HG02623 (cell line): Measurements from ENCODE around the gene TSSK6.

ENCODE experiments used
- ATAC-seq: cut with Tn5 transposase; IDR thresholded peaks from one replicate; pipeline ENCODE4 v1.9.1; 2021; ENCODE audit warnings: moderate library complexity; ENCODE audit not compliant: unreplicated experiment

The TSSK6 gene

DNA sequence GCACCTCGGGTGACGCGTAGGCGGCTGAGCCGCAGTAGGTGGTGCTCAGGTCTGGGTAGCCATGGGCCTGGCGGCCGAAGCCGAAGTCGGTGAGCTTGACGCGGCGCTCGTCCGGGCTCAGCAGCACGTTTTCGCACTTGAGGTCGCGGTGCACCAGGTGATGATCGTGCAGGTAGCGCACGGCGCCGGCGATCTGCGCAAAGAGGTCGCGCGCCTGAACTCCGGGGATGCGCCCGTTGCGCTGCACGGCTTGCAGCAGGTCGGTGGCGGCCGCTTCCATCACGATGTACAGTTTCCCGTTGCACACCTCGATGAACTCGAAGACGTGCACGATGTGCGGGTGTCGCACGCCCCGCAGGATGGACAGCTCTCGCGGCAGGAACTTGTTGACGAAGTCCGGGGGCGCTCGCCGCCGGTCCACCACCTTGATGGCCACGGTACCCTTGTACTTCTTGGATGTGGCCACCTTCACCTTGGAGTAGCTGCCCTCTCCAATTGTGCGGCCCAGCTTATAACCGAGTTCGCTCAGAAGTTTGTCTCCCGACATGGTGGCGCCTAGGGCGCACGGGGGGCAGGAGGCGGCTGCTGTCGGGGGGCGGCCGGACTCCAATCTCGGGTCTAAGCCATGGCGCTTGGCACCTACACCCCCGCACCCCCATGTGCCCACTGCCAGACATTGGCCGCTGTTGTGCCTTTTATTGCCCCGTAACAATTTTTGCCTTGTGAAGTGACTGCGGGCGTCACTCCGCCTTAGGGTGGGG, at the start of gene TSSK6:
Gene TSSK6, minus strand, starts transcription at position 668 of the 761 bp plus-strand sequence. Its CDS starts 121 bp downstream, at position 547.
- no peak for ATAC-seq

DNA sequence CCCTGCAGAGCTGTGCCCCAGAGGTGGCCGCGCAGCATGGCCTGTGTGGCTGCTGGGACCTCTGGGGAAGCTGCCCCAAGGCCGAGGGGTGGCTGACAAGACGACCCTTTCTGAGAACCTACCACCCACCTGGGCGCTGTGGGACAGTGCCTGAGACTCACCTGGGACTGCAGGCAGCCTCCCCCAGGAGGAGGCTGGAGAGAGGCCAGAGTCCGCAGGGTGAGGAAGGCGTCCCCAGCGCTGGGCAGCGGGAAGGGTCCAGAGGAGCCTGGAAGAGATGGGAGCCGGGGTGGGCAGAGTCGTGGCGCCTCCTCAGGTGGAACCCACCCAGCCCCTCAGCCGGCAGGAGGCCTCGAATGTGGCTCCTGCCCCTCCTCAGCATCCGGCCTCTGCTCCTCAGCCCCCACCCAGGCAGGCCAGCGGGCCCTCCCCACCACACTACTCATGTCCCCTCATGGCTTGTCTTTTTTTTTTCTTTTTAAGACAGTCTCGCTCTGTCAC, 48.0 kb upstream of the TSSK6 start:
- no peak for ATAC-seq

DNA sequence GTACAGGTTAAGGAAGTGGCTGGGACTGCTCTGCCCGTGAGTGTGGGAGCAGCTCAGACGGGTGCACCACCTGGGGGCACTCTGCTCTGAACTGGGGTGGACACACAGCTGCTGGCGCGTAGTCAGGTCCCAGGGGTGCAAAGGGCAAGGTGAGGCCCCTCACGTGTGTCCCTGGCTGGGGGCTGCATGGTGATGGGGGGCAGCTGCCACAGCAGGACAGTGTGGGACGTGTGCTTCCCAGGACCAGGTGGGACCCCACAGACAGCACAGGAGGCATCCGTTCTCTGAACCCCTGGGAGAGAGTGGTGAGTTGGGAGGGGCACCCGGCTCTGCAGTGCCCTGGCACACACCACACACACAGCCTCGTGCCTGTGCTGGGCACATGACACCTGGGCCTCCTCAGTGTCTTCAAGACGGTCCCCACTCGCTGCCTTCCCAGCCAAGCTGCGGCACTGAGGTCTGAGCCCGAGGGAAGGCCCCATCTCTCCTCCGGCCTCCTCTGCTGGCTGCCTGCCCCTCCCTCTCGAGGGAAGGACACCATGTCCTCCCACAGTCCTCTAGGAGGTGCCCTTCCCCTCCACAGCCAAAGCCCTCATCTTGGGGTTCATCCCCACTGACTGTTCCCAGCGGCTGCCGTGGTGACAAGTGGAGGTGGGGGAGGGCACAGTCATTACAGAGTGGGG, 47.5 kb upstream of the TSSK6 start:
- no peak for ATAC-seq

DNA sequence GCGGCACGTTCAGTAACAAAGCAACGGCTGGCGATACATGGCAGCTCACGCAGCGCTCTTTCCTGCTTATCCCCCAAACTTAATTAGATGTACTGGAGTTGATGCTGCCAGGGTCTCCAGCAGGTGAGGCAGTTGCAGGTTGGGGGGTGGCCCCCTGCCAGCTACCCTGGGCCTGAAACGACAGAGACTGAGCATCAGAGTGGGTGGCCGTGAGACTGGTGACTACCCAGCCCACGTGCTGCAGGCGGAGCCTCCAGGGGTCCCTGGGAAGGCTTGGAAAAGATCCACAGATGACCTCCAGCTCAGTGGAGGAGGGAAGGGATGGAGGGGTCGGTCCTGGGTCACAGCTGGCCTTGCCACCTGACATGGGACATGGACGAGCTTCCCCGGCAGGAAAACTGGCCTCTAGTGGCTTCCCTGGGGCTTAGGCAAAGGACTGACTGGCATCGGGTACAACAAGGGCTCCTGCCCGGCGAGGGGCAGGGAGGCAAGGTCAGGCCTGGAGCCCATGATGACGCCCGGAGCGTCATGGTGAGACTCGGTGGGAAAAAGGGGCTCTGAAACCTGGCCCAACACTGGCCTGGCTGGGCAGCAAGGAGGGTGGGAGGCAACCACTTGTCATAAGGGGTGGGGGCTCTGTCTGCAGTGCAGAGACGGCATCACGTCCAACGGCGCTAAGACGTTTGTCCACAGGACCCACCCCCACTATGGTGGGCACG, 46.8 kb upstream of the TSSK6 start:
- no peak for ATAC-seq

DNA sequence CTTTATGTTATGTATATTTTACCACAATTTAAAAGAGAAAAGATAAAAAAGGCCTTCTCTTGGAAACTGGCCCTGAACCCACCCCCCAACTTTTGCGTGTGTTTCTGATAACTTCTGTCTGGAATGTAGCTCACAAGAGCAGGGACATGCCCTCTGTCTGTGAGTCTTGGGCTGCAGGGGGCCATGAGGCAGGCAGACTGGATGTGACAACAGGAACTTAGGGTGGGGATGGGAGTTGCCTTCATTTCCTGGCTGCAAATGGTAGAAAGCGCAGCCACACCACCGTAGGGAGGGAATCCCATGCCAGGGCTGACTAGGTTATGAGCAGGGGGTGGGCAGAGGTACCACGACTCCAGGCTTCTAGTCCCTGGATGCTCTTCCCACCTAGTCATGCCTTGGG, 44.6 kb upstream of the TSSK6 start:
- ATAC-seq: no peak

DNA sequence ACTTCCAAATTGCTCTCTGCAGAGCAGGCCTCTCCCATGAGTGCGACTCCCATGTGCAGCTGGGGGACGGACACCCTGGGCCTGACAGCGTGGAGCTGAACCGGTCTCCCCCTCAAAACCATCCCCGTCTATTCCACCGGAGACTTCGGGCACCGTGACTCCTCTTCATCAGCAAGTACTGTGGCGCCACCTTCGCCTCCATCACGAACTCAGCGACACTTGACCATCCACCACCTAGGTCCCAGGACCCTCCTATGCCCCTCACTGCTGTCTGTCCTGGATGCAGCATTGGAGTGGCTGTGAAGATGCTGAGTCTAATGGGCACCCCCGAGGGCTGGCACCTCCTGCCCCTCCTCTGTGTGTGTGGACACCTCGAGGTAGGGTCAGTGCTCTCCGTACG, 43.3 kb upstream of the TSSK6 start:
- ATAC-seq: no peak

DNA sequence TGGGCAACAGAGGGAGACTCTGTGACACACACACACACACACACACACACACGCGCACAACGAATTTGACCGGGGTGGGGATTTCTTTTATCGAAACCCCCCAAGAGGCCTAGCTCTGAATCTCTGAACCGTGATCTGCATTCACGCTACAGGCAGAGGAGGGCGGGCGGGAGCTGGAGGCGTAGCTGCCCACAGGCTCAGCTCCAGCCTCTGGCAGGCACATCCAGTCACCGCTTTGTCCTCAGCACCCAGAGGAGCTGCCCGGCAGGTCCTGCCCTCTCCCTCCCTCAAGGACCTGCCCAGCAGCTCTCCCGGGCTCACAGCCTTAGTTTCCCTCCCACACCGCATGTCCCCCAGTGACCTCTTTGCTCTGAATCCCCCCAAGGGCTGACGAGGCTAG, 42.7 kb upstream of the TSSK6 start:
- no peak for ATAC-seq

DNA sequence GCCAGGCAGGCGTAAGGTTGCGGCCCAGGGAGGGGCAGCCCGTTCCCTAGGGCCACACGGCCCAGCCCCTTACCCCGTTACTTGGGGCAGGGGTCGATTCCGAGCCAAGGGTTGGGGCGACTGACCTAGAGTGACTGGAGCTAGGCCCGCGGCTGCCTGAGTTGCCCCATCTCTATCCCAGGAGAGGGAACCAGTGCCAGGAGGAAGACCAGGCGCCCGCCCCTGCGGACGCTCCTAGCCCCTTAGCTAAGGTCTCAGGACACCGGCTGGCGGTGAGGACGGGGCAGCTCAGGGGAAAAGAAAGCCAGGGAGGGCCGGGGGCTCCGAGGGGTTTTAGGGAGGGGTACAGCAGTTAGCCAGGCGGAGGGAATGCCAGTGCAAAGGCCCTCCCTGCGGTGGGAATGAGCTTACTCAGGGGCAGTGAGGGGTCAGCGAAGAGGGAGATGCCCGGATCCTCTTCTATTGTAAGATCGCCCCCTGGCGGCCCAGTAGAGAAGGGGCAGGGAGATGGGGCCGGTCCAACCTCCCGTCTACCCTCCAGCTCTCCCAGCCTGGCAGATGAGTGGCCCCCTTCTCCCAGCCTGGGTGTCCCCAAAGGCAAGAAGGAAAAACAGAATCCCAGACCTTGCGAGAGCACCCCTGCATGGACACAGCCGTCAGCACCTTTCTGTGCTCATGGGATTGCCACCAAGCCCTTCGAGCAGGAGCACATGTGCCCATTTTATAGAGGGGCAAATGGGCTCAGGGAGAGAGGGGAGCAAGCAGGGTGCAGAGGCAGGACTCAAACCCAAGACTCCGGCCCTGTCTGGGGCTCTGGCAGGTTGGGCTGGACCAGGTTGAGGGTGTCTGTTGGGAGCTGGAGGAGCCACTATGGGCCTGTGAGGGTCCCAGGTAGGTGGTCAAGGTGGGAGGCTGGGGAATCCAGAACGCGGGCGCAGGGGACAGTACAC, 39.0 kb upstream of the TSSK6 start:
- ATAC-seq: no peak

DNA sequence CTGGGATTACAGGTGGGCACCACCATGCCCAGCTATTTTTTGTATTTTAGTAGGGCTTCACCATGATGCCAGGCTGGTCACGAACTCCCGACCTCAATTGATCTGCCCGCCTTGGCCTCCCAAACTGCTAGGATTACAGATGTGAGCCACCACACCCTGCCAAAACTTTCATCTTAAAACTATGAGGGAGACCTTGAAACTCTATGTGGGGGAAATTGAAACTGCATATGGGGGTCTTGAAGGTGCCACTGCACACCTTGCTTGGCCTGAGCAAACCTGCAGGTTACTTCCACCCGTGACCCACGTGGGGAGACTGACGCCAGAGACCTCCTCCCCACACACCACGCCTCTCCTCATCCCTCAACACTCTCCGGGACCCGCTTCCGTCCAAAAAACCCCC, 38.3 kb upstream of the TSSK6 start:
- ATAC-seq: no peak

DNA sequence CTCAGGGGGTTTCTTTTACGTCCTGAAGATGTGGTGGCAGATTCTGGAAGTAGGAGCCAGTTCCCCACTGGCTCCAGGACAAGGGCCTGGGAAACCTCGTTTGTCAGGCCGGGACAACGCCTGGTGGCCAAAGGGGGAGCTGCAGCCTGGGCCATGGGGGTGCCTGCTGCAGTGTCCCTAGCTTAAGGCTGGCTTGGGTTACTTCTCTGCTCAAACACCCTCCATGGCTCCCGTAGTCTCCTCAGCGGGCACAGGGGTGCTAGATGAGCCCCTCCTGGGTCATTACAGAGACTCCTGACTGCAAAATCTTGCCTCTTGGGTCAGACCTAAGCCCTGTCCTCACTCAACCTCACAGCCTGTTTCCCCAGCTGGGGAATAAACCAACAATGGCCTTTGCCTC, 37.5 kb upstream of the TSSK6 start:
- ATAC-seq: no peak

DNA sequence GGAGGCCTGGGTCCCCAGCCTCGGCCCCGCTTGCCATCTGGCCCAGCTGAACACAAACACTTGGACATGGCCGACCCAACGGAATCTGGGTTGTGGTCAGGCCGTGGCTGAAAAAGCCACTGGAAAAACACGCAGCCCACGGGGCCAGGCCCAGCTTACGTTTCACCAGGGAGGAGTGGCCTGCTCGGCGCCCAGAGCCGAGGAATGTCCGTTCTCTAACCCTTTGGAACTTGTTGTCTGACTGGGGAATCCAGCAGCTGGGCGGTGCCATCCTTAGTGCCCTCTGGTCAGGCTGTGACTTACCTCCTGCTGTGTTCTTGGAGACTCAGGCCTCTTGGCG, 36.5 kb upstream of the TSSK6 start:
- ATAC-seq: no peak

DNA sequence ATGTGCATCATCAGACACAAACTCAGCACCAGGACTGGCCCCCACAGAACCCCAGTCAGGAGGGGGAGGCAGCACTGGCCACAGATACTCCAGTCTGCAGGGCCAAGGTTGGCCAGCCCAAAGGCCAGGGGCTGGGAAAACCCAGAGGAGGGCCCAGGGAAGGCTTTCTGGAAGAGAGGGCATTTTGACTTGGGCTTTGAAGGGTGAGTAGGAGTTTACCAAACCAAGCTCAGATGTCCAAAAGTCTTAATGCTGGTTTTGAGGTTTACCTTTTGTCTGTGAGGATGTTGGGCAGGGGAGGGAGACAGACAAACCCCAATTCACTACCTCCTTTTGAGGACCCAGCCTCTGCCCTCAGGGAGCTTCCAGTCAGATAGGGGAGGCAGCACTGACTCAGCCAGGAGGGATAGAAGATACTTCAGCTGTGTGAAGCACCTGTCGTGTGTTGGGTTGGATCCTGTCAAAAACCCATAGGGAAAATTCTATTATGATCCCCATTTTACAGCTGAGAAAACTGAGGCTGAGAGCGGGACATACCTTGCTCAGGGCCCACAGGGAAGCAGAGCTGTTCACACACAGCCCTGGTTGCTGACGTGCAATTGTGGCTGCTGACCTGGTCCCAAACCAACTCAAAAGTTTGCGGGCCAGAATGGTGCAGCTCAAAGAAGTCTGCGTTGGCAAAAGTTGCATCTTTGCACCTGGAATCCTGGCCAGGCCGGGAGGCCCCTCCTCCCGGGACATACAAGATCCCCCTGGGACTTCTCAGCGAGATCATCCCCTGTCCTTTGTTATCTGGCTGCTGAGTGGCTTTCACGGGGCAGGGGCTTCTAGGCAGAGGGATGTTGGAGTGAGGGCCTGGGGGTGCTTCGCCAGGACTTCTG, 35.9 kb upstream of the TSSK6 start:
- no peak for ATAC-seq

DNA sequence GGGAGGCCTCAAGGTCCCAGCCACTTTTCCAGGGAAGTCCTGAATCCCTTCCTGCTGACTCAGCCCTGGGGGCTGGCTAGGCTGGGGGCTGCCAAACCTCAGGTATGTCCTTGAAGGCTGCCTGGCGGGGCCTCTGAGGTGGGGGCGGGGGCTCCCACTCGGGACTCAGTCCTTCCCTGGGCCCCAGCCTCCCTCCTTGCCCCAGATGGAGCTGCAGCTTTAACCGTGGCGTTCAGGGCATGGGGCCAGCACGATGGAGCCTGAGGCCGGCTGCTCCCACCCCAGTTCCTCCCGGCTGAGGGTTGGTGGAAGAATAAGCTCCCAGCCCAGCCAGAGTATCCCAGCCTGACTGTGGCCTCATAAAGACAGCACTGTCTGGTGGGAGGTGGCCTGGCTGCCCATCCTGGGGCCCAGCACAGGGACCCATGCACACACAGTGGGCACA, 35.2 kb upstream of the TSSK6 start:
- ATAC-seq: no peak

DNA sequence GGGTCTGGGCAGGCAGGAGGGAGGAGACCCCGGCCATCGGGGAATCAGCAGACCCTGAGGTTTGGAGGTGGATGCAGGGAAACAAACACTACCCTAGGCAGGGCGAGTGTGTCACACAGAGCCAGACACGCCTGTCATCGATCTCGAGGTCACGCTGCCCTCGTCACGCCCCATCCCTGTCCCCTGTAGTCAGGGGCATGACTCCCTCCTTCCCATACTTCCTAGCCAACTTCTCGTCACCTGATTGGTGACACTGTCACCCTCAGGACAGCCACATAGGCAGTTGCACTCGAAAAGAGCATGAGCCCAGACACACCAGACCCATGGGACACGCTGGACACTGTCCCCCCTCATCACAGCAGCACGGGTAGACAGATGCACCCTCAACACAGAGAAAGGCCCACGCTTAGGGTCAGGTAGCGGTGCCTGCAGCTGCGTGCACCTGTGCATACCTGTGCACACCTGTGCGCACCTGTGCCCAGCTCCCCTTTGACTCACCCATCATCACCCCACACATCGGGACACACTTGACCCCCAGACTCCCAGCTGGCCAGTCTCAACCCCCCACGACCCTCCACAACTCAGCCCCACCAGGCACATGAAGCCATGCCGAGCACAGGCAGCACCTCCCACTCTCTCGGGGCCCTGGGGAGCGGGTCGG, 34.6 kb upstream of the TSSK6 start:
- no peak for ATAC-seq

DNA sequence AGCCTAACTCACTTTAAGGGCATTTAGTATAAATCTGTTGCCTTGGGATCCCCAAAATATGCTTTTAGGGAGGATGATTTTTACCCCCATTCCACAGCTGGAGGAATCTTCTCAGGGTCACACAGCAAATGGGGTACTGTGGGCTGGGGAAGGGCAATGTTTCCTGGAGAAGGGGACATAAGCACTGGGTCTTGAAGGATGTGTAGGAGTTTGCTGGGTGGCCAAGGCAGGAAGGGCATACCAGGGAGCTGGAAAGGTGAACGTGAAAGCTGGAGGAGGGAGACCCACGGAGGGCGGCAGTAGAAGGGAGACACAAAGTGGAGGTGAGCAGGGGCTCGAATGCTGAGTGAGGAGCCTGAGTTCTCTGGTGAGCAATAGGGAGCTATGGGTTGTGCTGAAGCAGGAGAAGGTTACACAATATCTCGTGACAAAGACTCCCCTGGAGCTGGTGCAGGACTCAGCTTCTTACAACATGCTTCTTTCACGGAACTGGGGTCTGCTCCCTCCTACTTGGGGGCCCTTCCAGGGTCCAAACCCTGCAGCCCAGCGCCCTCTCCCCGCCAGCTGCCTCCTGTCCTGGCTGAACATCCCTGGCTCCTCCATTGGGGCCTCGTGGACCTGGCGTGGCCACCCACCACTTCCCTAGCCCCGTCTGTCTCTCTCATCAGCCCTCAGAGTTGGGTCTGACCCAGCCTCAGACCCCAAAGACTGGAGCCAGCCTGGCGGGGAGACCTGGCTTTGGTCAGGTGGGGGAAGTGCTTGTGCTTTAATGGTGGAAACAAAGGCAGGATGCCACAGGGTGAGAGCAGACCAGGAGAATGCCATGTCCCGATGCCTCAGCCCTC, 33.8 kb upstream of the TSSK6 start:
- ATAC-seq: no peak

DNA sequence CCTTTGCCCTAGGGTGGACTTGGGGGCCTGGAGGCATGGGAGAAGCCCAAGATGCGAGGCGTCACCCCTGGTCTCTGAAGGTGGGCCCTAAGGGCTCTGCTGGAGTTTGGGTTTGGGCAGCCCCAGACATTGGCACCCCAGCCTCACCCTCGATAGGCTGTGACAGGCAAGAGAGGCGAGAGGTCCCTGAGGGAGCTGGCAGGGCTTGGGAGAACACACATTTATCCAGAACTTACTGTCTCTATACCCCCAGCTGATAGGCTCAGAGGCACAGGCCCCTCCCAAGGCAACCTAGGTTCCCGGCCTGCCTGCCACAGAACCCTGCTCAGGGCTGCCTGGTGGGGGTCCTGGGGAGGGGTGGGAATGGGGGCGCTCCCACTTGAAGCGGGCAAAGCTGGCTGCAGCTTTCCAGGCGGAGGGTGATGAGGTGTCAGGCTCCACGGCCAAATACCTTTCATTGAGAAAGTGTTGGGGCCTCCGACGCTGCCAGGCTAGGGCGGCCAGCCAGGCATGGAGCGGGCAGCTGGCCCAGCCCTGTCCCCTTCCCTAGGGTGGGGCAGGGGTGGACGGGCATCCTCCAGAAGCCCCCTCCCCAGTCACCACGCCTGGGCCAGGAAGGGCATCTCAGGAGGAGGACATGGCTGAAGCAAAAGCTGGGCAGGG, 32.5 kb upstream of the TSSK6 start:
- ATAC-seq: no peak

DNA sequence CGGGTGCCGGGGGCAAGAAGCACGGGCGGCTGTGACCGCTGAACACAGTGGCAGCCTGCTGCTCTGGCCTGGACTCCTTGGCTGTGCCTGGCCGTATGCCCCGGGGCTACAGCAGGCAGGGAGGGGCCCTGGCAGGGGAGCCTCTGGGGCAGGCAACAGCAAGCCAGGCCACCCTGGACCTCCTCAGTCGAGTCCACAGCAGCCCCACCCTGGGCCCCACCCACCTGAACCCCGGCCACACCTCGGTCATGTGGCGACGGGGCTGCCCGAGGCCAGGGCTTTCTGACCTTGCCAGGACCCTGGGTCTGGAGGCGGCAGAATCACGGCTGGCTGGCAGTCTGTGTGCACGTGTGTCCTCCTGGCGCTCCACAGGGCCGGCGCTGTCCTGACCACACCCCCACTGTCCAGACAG, 31.4 kb upstream of the TSSK6 start:
- ATAC-seq: no peak

DNA sequence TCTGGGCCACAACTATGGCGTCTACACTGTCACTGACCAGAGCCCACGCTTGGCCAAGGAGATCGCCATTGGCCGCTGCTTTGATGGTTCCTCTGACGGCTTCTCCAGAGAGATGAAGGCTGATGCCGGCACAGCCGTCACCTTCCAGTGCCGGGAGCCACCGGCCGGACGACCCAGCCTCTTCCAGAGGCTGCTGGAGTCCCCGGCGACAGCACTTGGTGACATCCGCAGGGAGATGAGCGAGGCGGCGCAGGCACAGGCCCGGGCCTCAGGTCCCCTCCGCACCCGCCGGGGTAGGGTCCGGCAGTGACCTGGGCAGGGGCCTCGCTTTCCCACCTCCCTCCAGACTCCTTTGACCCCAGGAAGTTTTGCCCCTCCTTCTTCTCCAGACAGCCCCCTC, 30.4 kb upstream of the TSSK6 start:
- ATAC-seq: no peak
